SKM-1 (cell line): ENCODE results near the gene FH.

Experiments used
- DNase-seq: peaks from one replicate; lab custom pipeline; 2025; ENCODE audit not compliant: unreplicated experiment; lab: John Stamatoyannopoulos, UW

The FH gene

GRCh38 chr1:241519308-241520079 lies at the start of gene FH:
Gene FH, minus strand, starts transcription at chr1:241519755. Its CDS starts 33 bp downstream, at chr1:241519722.
- peak; percentile 100 for DNase-seq

- DNase-seq = no peak
Measured at GRCh38 chr1:241560849-241561187, 41.3 kb upstream of the FH start.

DNA sequence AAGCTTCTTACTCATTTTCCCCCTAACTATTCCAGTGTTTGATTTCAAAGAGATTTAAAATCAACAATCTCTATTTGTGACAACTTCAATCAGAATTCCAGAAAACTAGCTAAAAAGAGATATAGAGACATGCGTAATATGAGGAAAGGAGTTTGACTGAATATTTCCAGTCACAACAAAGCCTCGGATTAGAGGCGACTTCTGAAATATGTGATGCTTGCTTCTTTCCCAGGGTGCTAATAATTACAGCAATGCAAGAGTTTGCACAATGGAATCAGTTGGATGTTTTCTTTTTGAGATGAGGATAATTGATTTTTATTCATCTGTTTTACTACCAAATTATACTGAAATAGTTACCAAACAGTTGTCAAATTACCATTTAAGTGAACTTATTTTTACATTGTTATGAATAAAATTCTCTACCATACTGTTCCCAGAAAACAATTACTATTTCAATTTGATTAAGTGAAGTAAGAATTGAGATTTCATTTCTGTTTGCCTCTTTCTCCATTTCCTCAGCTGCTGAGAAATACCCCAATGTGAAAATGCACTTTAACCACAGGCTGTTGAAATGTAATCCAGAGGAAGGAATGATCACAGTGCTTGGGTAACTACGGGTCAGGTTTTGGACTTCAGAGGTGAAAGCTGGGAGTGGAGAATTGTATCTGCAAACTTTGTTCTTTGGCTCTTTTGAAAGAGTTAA lies 40.7 kb upstream of the FH start:
- DNase-seq = peak; percentile 79

- DNase-seq = no peak
Measured at GRCh38 chr1:241557551-241558193, 38.1 kb upstream of the FH start.

- DNase-seq = no peak
Measured at GRCh38 chr1:241557031-241557430, 37.5 kb upstream of the FH start.

GRCh38 chr1:241555526-241555925 lies 36.0 kb upstream of the FH start:
- no peak for DNase-seq

GRCh38 chr1:241553886-241554592 lies 34.5 kb upstream of the FH start:
- DNase-seq = peak; percentile 43

DNA sequence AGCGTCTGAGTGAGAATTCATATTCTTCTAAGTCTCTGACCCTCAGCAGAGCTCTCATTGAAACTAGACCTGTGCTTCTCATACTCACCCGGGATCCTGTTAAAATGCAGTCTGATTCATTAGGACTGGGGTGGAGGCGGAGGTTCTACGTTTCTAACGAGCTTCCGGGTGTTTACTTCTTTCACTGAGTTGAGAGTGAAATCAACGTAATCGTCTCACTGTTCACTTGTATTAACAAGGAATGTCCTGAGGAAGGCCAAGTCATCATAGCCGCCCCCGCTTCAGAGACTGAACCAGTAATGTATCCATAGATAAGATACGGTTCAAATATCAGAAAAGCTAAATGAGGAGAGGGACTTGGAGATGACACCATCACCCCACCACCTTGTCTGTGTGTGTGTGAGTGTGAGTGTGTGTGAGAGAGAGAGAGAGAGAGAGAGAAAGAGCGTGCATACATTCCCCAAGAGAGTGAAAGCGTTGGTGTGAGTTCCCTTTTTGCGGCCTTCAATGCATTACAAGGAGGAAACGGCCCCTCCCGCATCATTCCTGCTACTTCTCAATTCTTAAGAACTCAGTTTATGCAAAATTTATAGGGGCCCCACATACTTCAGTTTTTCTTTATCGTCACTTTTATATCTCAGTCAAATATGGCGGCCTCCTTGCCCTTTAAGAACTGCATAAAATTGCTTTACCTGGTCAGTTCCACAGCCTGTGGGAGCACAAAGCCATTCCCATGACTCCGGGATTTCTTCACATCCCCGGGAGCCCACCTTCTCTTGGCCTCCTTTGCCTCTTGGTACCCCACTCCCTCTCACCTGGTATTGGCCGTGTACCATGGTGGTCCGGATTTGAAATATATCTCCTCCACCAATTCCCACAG lies 32.4 kb upstream of the FH start:
- peak; percentile 95 for DNase-seq

DNA sequence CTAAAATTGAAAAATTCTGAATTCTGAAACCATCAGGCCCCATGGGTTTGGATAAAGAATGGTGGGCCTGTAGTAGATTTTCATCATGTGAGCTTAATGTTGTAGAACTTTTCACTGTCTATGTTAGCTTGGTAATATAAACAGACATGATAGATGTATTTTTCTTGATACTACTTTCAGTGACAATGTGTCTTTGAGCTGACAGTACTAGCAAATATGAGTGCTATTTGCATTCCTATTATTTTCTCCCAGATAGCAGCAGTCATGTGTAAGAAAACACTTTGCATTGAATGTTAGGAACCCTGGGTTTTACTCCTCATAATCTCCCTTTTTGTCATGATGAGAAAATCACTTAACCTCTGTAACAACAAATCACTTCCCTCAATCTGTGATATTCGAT lies 30.8 kb upstream of the FH start:
- DNase-seq = no peak

DNA sequence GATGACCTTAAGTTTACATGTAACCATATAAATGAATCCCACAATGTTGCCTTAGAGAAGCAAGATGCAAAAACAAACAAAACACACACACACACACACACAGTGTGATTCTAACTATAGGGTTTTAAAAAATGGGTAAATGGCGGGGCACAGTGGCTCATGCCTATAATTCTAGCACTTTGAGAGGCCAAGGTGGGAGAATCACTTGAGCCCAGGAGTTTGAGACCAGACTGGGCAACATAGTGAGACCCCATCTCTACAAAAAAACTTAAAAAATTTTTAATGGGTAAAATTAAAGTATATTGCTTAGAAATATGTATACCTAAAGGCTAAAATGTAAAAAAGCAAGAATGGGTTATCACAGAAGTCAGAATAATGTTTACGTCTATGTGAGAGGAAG lies 28.5 kb upstream of the FH start:
- no peak for DNase-seq

DNA sequence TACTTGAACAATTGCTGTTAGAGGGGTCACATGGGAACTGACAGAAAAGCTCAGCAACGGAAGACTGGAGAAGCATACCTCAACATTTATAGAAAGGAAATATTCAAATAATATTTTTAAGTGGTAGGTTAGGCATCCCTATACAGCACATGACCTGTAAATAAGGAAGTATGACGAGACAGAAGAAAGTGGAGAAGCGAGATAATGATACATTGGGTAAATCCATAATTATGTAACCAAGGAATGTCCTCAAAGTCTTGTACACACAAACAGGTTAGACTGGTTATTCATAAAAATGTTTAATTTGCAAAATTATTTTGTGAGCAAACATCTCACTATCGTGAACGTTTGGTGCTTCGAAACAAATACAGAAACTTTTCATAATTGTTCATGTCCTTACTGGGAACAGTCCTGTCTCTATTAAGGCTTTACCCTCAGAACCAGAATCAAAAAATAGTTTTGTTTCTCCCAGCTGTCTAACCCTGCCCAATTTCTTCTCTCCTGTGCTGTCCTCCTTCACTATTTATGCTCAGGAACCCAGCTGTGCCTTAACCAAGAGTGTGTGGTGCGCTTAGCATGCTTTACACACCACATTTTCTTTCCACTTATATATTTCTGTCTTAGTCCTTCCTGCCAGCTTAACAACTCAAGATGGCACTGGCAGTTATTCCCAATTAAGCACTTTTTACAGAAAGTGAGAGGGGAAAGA lies 22.8 kb upstream of the FH start:
- DNase-seq = peak; percentile 43

- DNase-seq = no peak
Measured at GRCh38 chr1:241536969-241537368, 17.4 kb upstream of the FH start.

- DNase-seq = no peak
Measured at GRCh38 chr1:241536304-241536703, 16.7 kb upstream of the FH start.

- no peak for DNase-seq
Measured at GRCh38 chr1:241533326-241534115, 14.0 kb upstream of the FH start.

GRCh38 chr1:241532864-241533263 lies 13.3 kb upstream of the FH start:
- DNase-seq = no peak

GRCh38 chr1:241532162-241532531 lies 12.6 kb upstream of the FH start, which contains the start of gene KMO:
Gene KMO, plus strand, starts transcription at chr1:241532378. Its CDS starts 67 bp downstream, at chr1:241532445.
- DNase-seq = no peak

DNA sequence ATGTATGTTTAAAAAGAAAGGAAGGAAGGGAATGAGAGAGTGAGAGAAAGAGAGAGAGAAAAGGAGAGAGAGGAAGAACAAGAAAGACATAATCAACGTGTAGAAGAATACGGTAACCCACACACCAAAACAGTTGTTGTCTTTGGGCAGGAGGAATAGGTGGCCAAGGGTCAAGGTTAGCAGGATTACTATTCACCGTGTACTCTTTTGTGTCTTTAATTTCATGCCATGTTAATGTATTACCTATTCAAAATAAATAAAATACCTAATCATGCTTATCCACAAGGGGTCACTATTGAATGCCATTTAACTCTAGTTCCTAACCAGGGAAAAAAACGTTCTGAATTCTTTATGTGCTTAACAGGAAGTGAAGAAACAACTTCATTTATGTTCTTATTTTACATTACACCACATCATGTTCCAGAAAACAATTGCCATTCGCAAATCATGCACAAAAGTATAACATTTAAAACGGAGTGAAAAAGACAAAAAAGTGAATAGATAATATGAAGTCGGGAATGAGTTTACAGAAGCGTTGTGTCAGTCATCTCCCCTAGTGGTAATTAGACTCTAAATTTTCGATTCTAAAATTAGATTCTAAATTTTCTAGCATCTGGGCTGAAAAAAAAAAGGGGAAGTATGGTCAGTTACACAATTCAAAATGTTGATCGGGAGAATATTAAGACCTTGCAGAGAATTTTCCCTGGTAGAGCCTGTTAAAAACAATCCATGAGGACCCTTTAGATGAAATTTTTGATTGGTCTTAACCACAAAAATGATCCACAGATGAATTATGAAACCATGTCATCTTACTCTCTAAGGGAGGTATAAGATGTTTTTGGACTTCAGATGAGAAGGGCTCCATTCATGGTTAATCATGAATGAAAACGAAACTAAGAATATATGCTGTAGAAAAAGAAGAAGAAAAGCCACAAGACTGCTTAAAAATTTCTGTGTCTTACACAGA lies 11.9 kb upstream of the FH start:
- DNase-seq = peak; percentile 99

DNA sequence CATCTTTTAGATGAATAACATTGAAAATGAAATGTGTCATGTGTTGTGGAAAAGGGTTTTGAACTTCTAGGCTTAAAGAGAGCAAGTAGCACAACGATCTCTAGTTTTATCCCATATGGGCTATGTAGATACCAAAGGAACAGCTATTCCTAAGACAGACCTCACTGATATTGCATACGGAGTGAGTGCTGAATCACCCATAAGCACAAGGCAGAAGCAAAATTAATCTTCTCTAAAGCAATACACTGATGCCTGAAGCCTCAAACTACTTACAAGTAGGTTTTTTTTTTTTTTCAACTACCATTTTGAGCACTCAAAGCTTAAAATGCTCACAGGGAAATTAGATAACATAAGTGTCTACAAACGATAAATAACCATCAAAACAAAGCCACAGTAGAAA lies 7.6 kb upstream of the FH start:
- no peak for DNase-seq
